Stomach (tissue), 9 donors: Measurements from ENCODE around the gene PRR5. TPM values are rescaled to one million over a fixed set of nuclear protein-coding genes. Genes with fewer than 3 reads are reported as not detected.
"Not testable (repeated sequence)": the region's sequence is repeated elsewhere in the genome, so short reads cannot be mapped to it uniquely, and the experiment has no call there.

Experiments used
- DNase-seq, 2 donors: peaks; one replicate each; pipeline versions ENCODE4 v3.0.0 to v3.0.0-alpha.2; 2013 to 2019
- H3K27ac ChIP-seq, 5 donors: fragments of 200-600 bp in 4 of 5; sonication (generic) in 4 of 5; one replicate each; pipeline ENCODE4 v1.5.1; 2013 to 2019; ENCODE audit warnings: mild to moderate bottlenecking in 1 of 5, moderate library complexity in 1 of 5
- H3K27me3 ChIP-seq, 3 donors: fragments of 200-600 bp; sonication (generic); one replicate each; pipeline ENCODE4 v1.5.1; 2017 to 2019; ENCODE audit warnings: mixed run types in 1 of 3
- H3K36me3 ChIP-seq, 4 donors: fragments of 200-600 bp; sonication (generic); 1 replicate in 3 of 4; 2 replicates in 1 of 4; pipeline ENCODE4 v1.5.1; 2016 to 2019
- H3K4me1 ChIP-seq, 4 donors: fragments of 200-600 bp; sonication (generic); one replicate each; pipeline ENCODE4 v1.5.1; 2016 to 2019
- H3K4me3 ChIP-seq, 4 donors: fragments of 200-600 bp; sonication (generic) in 3 of 4; one replicate each; pipeline ENCODE4 v1.5.1; 2016 to 2019; ENCODE audit warnings: mild to moderate bottlenecking in 1 of 4
- H3K9me3 ChIP-seq, 4 donors: fragments of 200-600 bp; sonication (generic); one replicate each; pipeline ENCODE4 v1.5.1; 2016 to 2019
- CTCF ChIP-seq, 7 experiments: fragments of 450-650 bp in 4 of 7; fragments of 200-600 bp in 3 of 7; sonication (generic) in 3 of 7; IDR thresholded peaks; one replicate each; pipeline ENCODE4 v1.5.1; 2016 to 2019; ENCODE audit warnings: antibody characterized with exemption in 7 of 7, control low read depth in 2 of 7, mild to moderate bottlenecking in 1 of 7
- EP300 ChIP-seq: sonication (generic); formaldehyde crosslinking; IDR thresholded peaks from one replicate; pipeline ENCODE4 v1.6.1; 2017; ENCODE audit warnings: antibody characterized with exemption
- POLR2A ChIP-seq, 4 donors: fragments of 450-650 bp; IDR thresholded peaks; one replicate each; pipeline ENCODE4 v1.6.1; 2016; ENCODE audit warnings: antibody characterized with exemption in 4 of 4, control low read depth in 2 of 4, mild to moderate bottlenecking in 1 of 4, moderate library complexity in 1 of 4
- POLR2AphosphoS5 ChIP-seq, 3 donors: sonication (generic); formaldehyde crosslinking; IDR thresholded peaks; one replicate each; pipeline ENCODE4 v1.6.1; 2016; ENCODE audit warnings: antibody characterized with exemption in 3 of 3
- WGBS, 5 donors: extraction: QIAGEN DNeasy Blood & Tissue Kit in 3 of 5; methylation state at CpG; one replicate each; pipeline versions ENCODE4 v1.1.5 to v1.1.7; 2013 to 2018; 5-methylcytosine and 5-hydroxymethylcytosine counted together
- intact Hi-C: fragments of 100-400 bp; cut with DNase I; formaldehyde crosslinking; loops from one replicate; pipeline ENCODE4 v1.15.1; 2023; ENCODE audit warnings: low total_unique reads
- polyA plus RNA-seq, 3 donors: library from polyadenylated mRNA; stranded (reverse); fragments of 200-250 nt; gene quantifications; one replicate each; pipeline ENCODE4 v1.2.3, GENCODE V29; 2013
- total RNA-seq, 5 donors: library from RNA; depleted of rRNA; stranded (reverse); fragments of >200 nt; gene quantifications; one replicate each; pipeline versions ENCODE4 v1.1.0 to v1.2.3, GENCODE V29; 2014 to 2016
- donor health status: healthy with polysubstance abuse.
- donor health status: Bipolar disorder and iron deficiency.
- donor health status: healthy.

Gene PRR5
- total and polyA plus RNA-seq, 8 donors, result 8.3 to 36.5 (median 17.9) TPM; not detected in 1

- DNase-seq, result no peak
- Histone ChIP-seq H3K27me3 (peaks cover 0 to 36% (median 0%) of the 10 kb centered on the region in 3 donors), H3K9me3 (no peaks in the 10 kb centered on the region), H3K4me1 (peaks cover 7 to 46% (median 15%) of the 10 kb centered on the region in 4 donors), H3K36me3 (no peaks in the 10 kb centered on the region), H3K4me3 (no peak overlapping the region), H3K27ac (no peak overlapping the region)
- intact Hi-C loops, result no loop called here
- WGBS, 5 donors, result 84 to 89% (median 86%) methylated on average over 11 of the region's 11 CpGs
- TF ChIP-seq CTCF (IDR thresholded peaks at IDR 0.05) (no peak), POLR2A (IDR thresholded peaks at IDR 0.05) (no peak), EP300 (no peak), POLR2AphosphoS5 (IDR thresholded peaks at IDR 0.05) (no peak)
These were observed 41.2 kb downstream of the PRR5 start for GRCh38 chr22:44743247-44743646.

- Histone ChIP-seq H3K4me3 (no peak overlapping the region), H3K36me3 (no peaks in the 10 kb centered on the region), H3K27ac (no peak overlapping the region), H3K27me3 (peaks cover 0 to 31% (median 0%) of the 10 kb centered on the region in 3 donors), H3K9me3 (no peaks in the 10 kb centered on the region), H3K4me1 (peaks cover 5 to 40% (median 12%) of the 10 kb centered on the region in 4 donors)
- 55 to 67% (median 63%) methylated on average over 7 of the region's 7 CpGs for WGBS, 5 donors
- TF ChIP-seq EP300, result no peak
- no peak for TF ChIP-seq CTCF (IDR thresholded peaks at IDR 0.05)
- no peak for TF ChIP-seq POLR2AphosphoS5 (IDR thresholded peaks at IDR 0.05)
- TF ChIP-seq POLR2A (IDR thresholded peaks at IDR 0.05), result no peak
- intact Hi-C loops, result no loop called here
- DNase-seq, result no peak
These were observed 41.8 kb downstream of the PRR5 start for GRCh38 chr22:44743804-44744211.

DNA sequence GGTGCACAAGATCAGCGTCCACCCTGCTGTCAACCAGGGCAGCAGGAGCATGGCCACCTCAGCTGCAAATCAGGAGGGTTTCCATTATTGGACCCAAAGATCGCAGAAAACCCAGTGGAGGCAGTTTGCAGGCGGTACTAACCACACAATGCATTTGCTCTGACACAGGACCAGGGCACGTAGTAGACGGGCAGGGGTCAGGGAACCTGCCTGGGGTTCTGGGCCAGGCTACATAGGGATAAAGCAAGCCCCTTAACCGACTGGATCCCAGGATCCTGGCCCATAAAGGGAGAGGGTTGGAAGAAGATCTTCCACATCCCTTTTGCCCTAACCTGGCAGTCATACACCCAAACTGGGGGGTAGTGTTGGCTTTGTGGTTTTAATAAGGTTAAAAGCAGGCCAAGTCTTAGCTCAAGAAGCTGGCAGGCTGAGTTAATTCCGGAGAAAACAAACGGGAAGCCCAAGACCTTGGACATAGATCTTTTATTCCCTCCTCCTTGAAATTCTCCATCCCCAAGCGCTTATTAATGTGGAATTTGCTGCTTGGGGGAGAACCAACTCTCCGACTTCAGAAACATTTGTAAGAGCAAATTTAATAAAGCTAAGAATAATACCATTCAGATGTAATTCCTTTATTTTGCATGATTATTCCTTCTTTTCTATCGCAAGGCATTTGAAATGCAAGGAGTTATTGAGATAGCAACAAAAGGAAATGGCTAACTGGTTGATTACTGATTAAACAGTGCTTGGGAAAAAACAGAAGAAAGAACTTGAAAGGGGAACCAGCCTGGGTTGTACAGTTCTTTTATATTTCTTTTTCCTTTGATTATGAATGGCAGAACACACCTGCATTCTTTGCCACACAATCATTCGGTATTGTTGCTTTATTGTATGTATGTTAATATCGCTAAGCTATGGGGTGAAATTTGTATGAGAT is 44.1 kb downstream of the PRR5 start:
- 22 to 46% (median 33%) methylated on average over 13 of the region's 13 CpGs for WGBS, 5 donors
- peaks cover 0 to 39% (median 9%) of the 10 kb centered on the region in 3 donors for H3K27me3 ChIP-seq
- H3K36me3 ChIP-seq, result no peaks in the 10 kb centered on the region
- H3K9me3 ChIP-seq, result no peaks in the 10 kb centered on the region
- TF ChIP-seq POLR2A (IDR thresholded peaks at IDR 0.05) (no peak), CTCF (IDR thresholded peaks at IDR 0.05) (no peak)
- intact Hi-C loops, result no loop called here
- H3K4me1 ChIP-seq, result peaks cover 5 to 26% (median 11%) of the 10 kb centered on the region in 4 donors
- DNase-seq, result no peak
- H3K27ac ChIP-seq, result peak overlapping the region; percentile 53 to 79 (median 61)
- no peak overlapping the region for H3K4me3 ChIP-seq

DNA sequence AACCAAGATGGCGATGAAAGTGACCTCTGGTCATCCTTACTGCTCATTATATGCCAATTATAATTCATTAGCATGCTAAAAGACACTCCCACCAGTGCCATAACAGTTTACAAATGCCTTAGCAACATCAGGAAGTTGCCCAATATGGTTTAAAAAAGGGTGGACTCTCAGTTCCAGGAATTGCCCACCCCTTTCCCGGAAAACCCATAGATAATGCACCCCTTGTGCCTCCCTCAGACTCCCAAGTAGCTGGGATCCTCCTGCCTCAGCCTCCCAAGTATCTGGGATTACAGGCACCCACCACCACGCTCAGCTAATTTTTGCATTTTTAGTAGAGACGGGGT is 45.8 kb downstream of the PRR5 start:
- H3K4me3 ChIP-seq, result not testable (repeated sequence)

DNA sequence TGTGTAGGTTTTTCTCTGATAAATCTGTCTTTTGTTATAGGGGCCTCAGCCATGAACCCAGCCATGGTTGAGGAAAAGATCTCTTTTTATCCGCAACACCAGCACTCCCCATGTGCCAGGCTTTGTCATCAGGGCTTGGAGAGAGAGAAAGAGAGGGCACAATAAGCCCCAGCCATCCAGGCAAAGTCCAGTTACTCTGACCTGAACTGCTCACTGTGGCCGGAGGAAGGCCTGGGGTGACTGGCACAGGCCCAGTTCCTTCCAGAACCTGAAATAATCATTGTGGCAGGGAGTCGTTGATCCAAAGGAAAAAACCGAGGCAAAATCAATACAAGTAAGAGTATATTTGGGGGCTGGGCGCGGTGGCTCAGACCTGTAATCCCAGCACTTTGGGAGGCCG is 46.5 kb downstream of the PRR5 start:
- Histone ChIP-seq H3K4me1 (peaks cover 15 to 43% (median 25%) of the 10 kb centered on the region in 4 donors), H3K36me3 (no peaks in the 10 kb centered on the region), H3K9me3 (no peaks in the 10 kb centered on the region), H3K27me3 (peaks cover 8 to 56% (median 29%) of the 10 kb centered on the region in 3 donors), H3K4me3 (no peak overlapping the region), H3K27ac (no peak overlapping the region)
- DNase-seq, result no peak
- intact Hi-C loops, result no loop called here
- TF ChIP-seq POLR2A (IDR thresholded peaks at IDR 0.05), result no peak
- TF ChIP-seq POLR2AphosphoS5 (IDR thresholded peaks at IDR 0.05), result no peak
- no peak for TF ChIP-seq EP300
- no peak for TF ChIP-seq CTCF (IDR thresholded peaks at IDR 0.05)
- 69 to 88% (median 75%) methylated on average over 7 of the region's 7 CpGs for WGBS, 5 donors

More for the DNA sequence above, 45.8 kb downstream of the PRR5 start:
- H3K4me1 ChIP-seq, result peaks cover 12 to 35% (median 18%) of the 10 kb centered on the region in 4 donors
- H3K36me3 ChIP-seq, H3K9me3 ChIP-seq, intact Hi-C loops: not testable (repeated sequence)
- DNase-seq, result peak in 1 of 2 donors; percentile 17
- H3K27ac ChIP-seq, result peak overlapping the region in 4 of 5 donors; percentile 54 to 79 (median 65)
- peaks cover 5 to 55% (median 23%) of the 10 kb centered on the region in 3 donors for H3K27me3 ChIP-seq
- WGBS, 5 donors, result 84 to 88% (median 84%) methylated on average over 4 of the region's 4 CpGs
